MG63 (cell line): ENCODE measurements around the gene CEP57. TPM values are rescaled to one million over a fixed set of nuclear protein-coding genes. Genes with fewer than 3 reads are reported as not detected.
A peak's percentile ranks its signal among the peaks of the same experiment; 100 is the strongest.
"Not testable (repeated sequence)": the region's sequence is repeated elsewhere in the genome, so short reads cannot be mapped to it uniquely, and the experiment has no call there.

ENCODE experiments used
- DNase-seq: peaks from one replicate; pipeline ENCODE4 v3.0.0-alpha.2; 2020
- H3K27me3 ChIP-seq: fragments of 250-450 bp; sonication (Bioruptor Pico); 2 replicates; pipeline ENCODE4 v1.5.1; 2020; ENCODE audit warnings: mild to moderate bottlenecking, moderate library complexity
- H3K36me3 ChIP-seq: fragments of 250-450 bp; sonication (Bioruptor Pico); 2 replicates; pipeline ENCODE4 v1.5.1; 2020; ENCODE audit warnings: mild to moderate bottlenecking, moderate library complexity
- H3K4me3 ChIP-seq: fragments of 250-450 bp; sonication (Bioruptor Pico); 2 replicates; pipeline ENCODE4 v1.5.1; 2020; ENCODE audit warnings: mild to moderate bottlenecking, moderate library complexity
- H3K9me3 ChIP-seq: fragments of 250-450 bp; sonication (Bioruptor Pico); 2 replicates; pipeline ENCODE4 v1.5.1; 2020; ENCODE audit warnings: mild to moderate bottlenecking, moderate library complexity
- total RNA-seq: library from RNA; depleted of rRNA; stranded (reverse); fragments of >200 nt; shearing (Covaris generic); gene quantifications from 2 replicates; pipeline ENCODE4 v1.2.3, GENCODE V29; 2014; ENCODE audit warnings: low replicate concordance

CEP57 gene
- total RNA-seq, 1 experiment from 2014 or later, result 28.2 TPM

GRCh38 chr11:95831198-95831883, 41.0 kb downstream of the CEP57 start:
- Histone ChIP-seq H3K9me3 (no peaks in the 10 kb centered on the region), H3K4me3 (no peak overlapping the region), H3K36me3 (peaks cover 42% of the 10 kb centered on the region), H3K27me3 (no peaks in the 10 kb centered on the region)
- DNase-seq, result no peak

GRCh38 chr11:95832763-95833162, 42.5 kb downstream of the CEP57 start:
- Histone ChIP-seq H3K4me3 (no peak overlapping the region), H3K9me3 (no peaks in the 10 kb centered on the region), H3K36me3 (peaks cover 55% of the 10 kb centered on the region), H3K27me3 (no peaks in the 10 kb centered on the region)
- no peak for DNase-seq

GRCh38 chr11:95833378-95833777, 43.1 kb downstream of the CEP57 start:
- H3K27me3 ChIP-seq, result no peaks in the 10 kb centered on the region
- no peak overlapping the region for H3K4me3 ChIP-seq
- DNase-seq, result no peak
- peaks cover 59% of the 10 kb centered on the region for H3K36me3 ChIP-seq
- H3K9me3 ChIP-seq, result no peaks in the 10 kb centered on the region

- Histone ChIP-seq H3K4me3 (no peak overlapping the region), H3K36me3 (peaks cover 57% of the 10 kb centered on the region), H3K27me3 (no peaks in the 10 kb centered on the region), H3K9me3 (no peaks in the 10 kb centered on the region)
- DNase-seq, result no peak
Observed at GRCh38 chr11:95835351-95835750, 45.1 kb downstream of the CEP57 start.

- peak; percentile 66 for DNase-seq
- Histone ChIP-seq H3K36me3 (peaks cover 57% of the 10 kb centered on the region), H3K27me3 (no peaks in the 10 kb centered on the region), H3K4me3 (no peak overlapping the region), H3K9me3 (no peaks in the 10 kb centered on the region)
Observed at GRCh38 chr11:95835768-95836488, 45.6 kb downstream of the CEP57 start.

- H3K4me3 ChIP-seq, result no peak overlapping the region
- no peaks in the 10 kb centered on the region for H3K9me3 ChIP-seq
- no peak for DNase-seq
- H3K36me3 ChIP-seq, result peaks cover 22% of the 10 kb centered on the region
- H3K27me3 ChIP-seq, result no peaks in the 10 kb centered on the region
Observed at GRCh38 chr11:95845167-95845566, 54.9 kb downstream of the CEP57 start.

GRCh38 chr11:95849087-95849825, 59.0 kb downstream of the CEP57 start:
- DNase-seq, result peak; percentile 68
- H3K27me3 ChIP-seq, result no peaks in the 10 kb centered on the region
- no peaks in the 10 kb centered on the region for H3K9me3 ChIP-seq
- H3K4me3 ChIP-seq, result no peak overlapping the region
- peaks cover 15% of the 10 kb centered on the region for H3K36me3 ChIP-seq

- H3K4me3 ChIP-seq, result no peak overlapping the region
- H3K9me3 ChIP-seq, result no peaks in the 10 kb centered on the region
- peaks cover 11% of the 10 kb centered on the region for H3K36me3 ChIP-seq
- H3K27me3 ChIP-seq, result no peaks in the 10 kb centered on the region
- no peak for DNase-seq
Observed at GRCh38 chr11:95850137-95850536, 59.8 kb downstream of the CEP57 start.

GRCh38 chr11:95853138-95853537, 62.8 kb downstream of the CEP57 start:
- H3K4me3 ChIP-seq, result no peak overlapping the region
- DNase-seq, result no peak
- H3K27me3 ChIP-seq, result no peaks in the 10 kb centered on the region
- peaks cover under 1% of the 10 kb centered on the region for H3K36me3 ChIP-seq
- H3K9me3 ChIP-seq, result no peaks in the 10 kb centered on the region

GRCh38 chr11:95853862-95854261, 63.6 kb downstream of the CEP57 start:
- no peaks in the 10 kb centered on the region for H3K9me3 ChIP-seq
- peaks cover 6% of the 10 kb centered on the region for H3K36me3 ChIP-seq
- no peak for DNase-seq
- H3K4me3 ChIP-seq, result no peak overlapping the region
- no peaks in the 10 kb centered on the region for H3K27me3 ChIP-seq

GRCh38 chr11:95854362-95854761, 64.1 kb downstream of the CEP57 start:
- not testable (repeated sequence) for H3K27me3 ChIP-seq, H3K36me3 ChIP-seq, H3K9me3 ChIP-seq, H3K4me3 ChIP-seq, DNase-seq

GRCh38 chr11:95860024-95860423, 69.7 kb downstream of the CEP57 start:
- not testable (repeated sequence) for H3K9me3 ChIP-seq, H3K27me3 ChIP-seq, H3K4me3 ChIP-seq, DNase-seq, H3K36me3 ChIP-seq

- Histone ChIP-seq H3K27me3 (no peaks in the 10 kb centered on the region), H3K9me3 (no peaks in the 10 kb centered on the region; the same call in 1 of the 2 replicates), H3K36me3 (peaks cover 4% of the 10 kb centered on the region), H3K4me3 (no peak overlapping the region)
- DNase-seq, result peak; percentile 38
Observed at GRCh38 chr11:95863486-95864140, 73.3 kb downstream of the CEP57 start.

GRCh38 chr11:95867105-95867504, 76.8 kb downstream of the CEP57 start:
- Histone ChIP-seq H3K36me3 (no peaks in the 10 kb centered on the region), H3K4me3 (no peak overlapping the region)
- DNase-seq, result no peak

GRCh38 chr11:95870877-95871276, 80.6 kb downstream of the CEP57 start:
- not testable (repeated sequence) for H3K4me3 ChIP-seq, H3K27me3 ChIP-seq, H3K36me3 ChIP-seq, H3K9me3 ChIP-seq, DNase-seq

More at GRCh38 chr11:95867105-95867504, 76.8 kb downstream of the CEP57 start:
- Histone ChIP-seq H3K9me3 (no peaks in the 10 kb centered on the region), H3K27me3 (no peaks in the 10 kb centered on the region)

GRCh38 chr11:95877291-95877690, 87.0 kb downstream of the CEP57 start:
- Histone ChIP-seq H3K9me3 (no peaks in the 10 kb centered on the region; the same call in 1 of the 2 replicates), H3K4me3 (no peak overlapping the region), H3K36me3 (peaks cover 13% of the 10 kb centered on the region), H3K27me3 (no peaks in the 10 kb centered on the region)
- peak; percentile 0 for DNase-seq
